ENCODE measurements around the gene CLDN6.

CLDN6 gene, protein sequence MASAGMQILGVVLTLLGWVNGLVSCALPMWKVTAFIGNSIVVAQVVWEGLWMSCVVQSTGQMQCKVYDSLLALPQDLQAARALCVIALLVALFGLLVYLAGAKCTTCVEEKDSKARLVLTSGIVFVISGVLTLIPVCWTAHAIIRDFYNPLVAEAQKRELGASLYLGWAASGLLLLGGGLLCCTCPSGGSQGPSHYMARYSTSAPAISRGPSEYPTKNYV

DNA sequence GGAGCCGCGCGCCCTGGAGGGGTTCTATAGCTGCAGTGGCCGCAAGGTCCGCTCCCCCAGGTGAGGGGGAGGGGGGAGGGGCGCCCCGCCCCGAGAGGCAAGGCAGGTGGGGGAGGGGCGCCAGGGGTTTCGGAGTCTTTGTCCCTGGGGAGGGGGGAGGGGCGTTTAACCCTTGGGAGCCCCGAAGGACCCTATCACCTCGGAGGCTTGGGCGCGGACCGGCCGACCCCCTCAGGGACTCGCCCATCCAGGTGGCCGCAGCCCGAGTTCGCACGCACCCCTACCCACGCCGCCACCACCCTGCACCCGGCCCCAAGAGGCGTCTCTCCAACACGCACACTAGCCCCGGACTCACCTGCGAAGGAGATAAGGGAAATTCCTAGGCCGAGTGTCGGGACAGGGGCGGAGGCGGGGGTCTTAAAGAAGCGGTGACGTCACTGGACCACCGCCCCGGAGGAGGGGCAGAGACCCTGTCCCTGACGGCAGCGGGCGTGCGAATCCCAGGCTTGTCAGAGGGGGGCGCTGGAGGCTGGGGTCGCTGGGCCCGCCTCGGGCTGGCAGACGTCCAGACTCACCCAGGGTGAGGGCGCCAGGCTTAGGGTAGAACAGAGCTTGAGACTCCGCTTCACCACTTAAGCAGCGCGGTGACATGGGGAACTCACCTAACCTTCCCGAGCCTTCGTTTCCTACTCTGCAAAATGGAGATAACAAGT lies at the start of gene CLDN6:
Gene CLDN6 (minus strand): TSS at position 390 of the 713 bp plus-strand sequence. CDS start 2,162 bp downstream, outside the sequence.
- no peak for ATAC-seq
- TF ChIP-seq BACH2 (CRISPR knock-in tag; IDR thresholded peaks at IDR 0.05; ENCODE audit: borderline replicate concordance): no peak
- no peak for TF ChIP-seq SNAI2 (CRISPR knock-in tag; IDR thresholded peaks at IDR 0.05)
- TF ChIP-seq, protein P1, sequence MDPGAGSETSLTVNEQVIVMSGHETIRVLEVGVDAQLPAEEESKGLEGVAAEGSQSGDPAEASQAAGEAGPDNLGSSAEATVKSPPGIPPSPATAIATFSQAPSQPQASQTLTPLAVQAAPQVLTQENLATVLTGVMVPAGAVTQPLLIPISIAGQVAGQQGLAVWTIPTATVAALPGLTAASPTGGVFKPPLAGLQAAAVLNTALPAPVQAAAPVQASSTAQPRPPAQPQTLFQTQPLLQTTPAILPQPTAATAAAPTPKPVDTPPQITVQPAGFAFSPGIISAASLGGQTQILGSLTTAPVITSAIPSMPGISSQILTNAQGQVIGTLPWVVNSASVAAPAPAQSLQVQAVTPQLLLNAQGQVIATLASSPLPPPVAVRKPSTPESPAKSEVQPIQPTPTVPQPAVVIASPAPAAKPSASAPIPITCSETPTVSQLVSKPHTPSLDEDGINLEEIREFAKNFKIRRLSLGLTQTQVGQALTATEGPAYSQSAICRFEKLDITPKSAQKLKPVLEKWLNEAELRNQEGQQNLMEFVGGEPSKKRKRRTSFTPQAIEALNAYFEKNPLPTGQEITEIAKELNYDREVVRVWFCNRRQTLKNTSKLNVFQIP (CRISPR knock-in tag; IDR thresholded peaks at IDR 0.05; ENCODE audit: borderline replicate concordance, low read depth): no peak
- TF ChIP-seq, protein P2, sequence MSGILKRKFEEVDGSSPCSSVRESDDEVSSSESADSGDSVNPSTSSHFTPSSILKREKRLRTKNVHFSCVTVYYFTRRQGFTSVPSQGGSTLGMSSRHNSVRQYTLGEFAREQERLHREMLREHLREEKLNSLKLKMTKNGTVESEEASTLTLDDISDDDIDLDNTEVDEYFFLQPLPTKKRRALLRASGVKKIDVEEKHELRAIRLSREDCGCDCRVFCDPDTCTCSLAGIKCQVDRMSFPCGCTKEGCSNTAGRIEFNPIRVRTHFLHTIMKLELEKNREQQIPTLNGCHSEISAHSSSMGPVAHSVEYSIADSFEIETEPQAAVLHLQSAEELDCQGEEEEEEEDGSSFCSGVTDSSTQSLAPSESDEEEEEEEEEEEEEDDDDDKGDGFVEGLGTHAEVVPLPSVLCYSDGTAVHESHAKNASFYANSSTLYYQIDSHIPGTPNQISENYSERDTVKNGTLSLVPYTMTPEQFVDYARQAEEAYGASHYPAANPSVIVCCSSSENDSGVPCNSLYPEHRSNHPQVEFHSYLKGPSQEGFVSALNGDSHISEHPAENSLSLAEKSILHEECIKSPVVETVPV (CRISPR knock-in tag; IDR thresholded peaks at IDR 0.05): no peak
- TF ChIP-seq ZNF8 (CRISPR knock-in tag; IDR thresholded peaks at IDR 0.05): no peak
- TF ChIP-seq ESRRG (CRISPR knock-in tag; IDR thresholded peaks at IDR 0.05): no peak
- TF ChIP-seq ZFP3 (CRISPR knock-in tag; IDR thresholded peaks at IDR 0.05): no peak
- no peak for TF ChIP-seq TOX (CRISPR knock-in tag; IDR thresholded peaks at IDR 0.05; ENCODE audit: borderline replicate concordance)
- TF ChIP-seq ZC3H10 (CRISPR knock-in tag; IDR thresholded peaks at IDR 0.05): no peak
- TF ChIP-seq, protein P3, sequence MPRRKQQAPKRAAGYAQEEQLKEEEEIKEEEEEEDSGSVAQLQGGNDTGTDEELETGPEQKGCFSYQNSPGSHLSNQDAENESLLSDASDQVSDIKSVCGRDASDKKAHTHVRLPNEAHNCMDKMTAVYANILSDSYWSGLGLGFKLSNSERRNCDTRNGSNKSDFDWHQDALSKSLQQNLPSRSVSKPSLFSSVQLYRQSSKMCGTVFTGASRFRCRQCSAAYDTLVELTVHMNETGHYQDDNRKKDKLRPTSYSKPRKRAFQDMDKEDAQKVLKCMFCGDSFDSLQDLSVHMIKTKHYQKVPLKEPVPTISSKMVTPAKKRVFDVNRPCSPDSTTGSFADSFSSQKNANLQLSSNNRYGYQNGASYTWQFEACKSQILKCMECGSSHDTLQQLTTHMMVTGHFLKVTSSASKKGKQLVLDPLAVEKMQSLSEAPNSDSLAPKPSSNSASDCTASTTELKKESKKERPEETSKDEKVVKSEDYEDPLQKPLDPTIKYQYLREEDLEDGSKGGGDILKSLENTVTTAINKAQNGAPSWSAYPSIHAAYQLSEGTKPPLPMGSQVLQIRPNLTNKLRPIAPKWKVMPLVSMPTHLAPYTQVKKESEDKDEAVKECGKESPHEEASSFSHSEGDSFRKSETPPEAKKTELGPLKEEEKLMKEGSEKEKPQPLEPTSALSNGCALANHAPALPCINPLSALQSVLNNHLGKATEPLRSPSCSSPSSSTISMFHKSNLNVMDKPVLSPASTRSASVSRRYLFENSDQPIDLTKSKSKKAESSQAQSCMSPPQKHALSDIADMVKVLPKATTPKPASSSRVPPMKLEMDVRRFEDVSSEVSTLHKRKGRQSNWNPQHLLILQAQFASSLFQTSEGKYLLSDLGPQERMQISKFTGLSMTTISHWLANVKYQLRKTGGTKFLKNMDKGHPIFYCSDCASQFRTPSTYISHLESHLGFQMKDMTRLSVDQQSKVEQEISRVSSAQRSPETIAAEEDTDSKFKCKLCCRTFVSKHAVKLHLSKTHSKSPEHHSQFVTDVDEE (CRISPR knock-in tag; IDR thresholded peaks at IDR 0.05): no peak
- no peak for TF ChIP-seq ARNTL (CRISPR knock-in tag; IDR thresholded peaks at IDR 0.05; ENCODE audit: borderline replicate concordance, low read depth)
- TF ChIP-seq TCF4 (CRISPR knock-in tag; IDR thresholded peaks at IDR 0.05; ENCODE audit: borderline replicate concordance): no peak
- TF ChIP-seq, protein P4, sequence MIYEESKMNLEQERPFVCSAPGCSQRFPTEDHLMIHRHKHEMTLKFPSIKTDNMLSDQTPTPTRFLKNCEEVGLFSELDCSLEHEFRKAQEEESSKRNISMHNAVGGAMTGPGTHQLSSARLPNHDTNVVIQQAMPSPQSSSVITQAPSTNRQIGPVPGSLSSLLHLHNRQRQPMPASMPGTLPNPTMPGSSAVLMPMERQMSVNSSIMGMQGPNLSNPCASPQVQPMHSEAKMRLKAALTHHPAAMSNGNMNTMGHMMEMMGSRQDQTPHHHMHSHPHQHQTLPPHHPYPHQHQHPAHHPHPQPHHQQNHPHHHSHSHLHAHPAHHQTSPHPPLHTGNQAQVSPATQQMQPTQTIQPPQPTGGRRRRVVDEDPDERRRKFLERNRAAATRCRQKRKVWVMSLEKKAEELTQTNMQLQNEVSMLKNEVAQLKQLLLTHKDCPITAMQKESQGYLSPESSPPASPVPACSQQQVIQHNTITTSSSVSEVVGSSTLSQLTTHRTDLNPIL (CRISPR knock-in tag; IDR thresholded peaks at IDR 0.05; ENCODE audit: low read depth): no peak

DNA sequence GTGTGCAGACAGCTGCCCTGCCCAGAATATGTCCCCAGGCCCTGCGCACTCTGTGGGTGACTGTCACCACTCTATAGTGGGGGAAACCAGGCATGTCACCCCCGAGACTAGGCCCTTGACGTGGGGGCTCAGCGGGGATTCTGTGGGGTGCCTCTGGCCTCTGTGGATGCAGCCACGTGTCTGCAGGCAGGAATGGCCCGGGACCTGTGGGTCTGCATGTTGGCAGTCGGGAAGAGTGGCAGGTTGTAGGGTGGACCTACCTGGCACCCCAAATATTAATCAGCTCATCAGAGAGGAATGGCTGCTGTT lies 48.4 kb upstream of the CLDN6 start:
- TF ChIP-seq RARB (CRISPR knock-in tag; IDR thresholded peaks at IDR 0.05) (no peak), PPARA (CRISPR knock-in tag; IDR thresholded peaks at IDR 0.05; ENCODE audit: borderline replicate concordance) (no peak), GLIS3 (CRISPR knock-in tag; IDR thresholded peaks at IDR 0.05) (no peak), ISL1 (CRISPR knock-in tag; IDR thresholded peaks at IDR 0.05) (no peak), ZNF565 (CRISPR knock-in tag; conservative IDR thresholded peaks at IDR 0.05; ENCODE audit: low read depth) (no peak), ZNF8 (CRISPR knock-in tag; IDR thresholded peaks at IDR 0.05) (no peak), ESRRG (CRISPR knock-in tag; IDR thresholded peaks at IDR 0.05) (no peak)
- TF ChIP-seq, protein P4 (CRISPR knock-in tag; IDR thresholded peaks at IDR 0.05; ENCODE audit: low read depth): no peak
- TF ChIP-seq, protein P5, sequence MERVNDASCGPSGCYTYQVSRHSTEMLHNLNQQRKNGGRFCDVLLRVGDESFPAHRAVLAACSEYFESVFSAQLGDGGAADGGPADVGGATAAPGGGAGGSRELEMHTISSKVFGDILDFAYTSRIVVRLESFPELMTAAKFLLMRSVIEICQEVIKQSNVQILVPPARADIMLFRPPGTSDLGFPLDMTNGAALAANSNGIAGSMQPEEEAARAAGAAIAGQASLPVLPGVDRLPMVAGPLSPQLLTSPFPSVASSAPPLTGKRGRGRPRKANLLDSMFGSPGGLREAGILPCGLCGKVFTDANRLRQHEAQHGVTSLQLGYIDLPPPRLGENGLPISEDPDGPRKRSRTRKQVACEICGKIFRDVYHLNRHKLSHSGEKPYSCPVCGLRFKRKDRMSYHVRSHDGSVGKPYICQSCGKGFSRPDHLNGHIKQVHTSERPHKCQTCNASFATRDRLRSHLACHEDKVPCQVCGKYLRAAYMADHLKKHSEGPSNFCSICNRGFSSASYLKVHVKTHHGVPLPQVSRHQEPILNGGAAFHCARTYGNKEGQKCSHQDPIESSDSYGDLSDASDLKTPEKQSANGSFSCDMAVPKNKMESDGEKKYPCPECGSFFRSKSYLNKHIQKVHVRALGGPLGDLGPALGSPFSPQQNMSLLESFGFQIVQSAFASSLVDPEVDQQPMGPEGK (CRISPR knock-in tag; IDR thresholded peaks at IDR 0.05; ENCODE audit: borderline replicate concordance): no peak
- TF ChIP-seq, protein P3 (CRISPR knock-in tag; IDR thresholded peaks at IDR 0.05): no peak
- ATAC-seq: no peak
